ENCODE data around the gene C2CD5.
"Not testable (repeated sequence)": the region's sequence is repeated elsewhere in the genome, so short reads cannot be mapped to it uniquely, and the experiment has no call there.

Gene C2CD5

GRCh38 chr12:22476133-22476532 is 68.2 kb downstream of the C2CD5 start:
- no peak for DNase-seq (ENCODE audit: low read depth)

GRCh38 chr12:22474970-22475720 is 69.2 kb downstream of the C2CD5 start:
- DNase-seq (ENCODE audit: low read depth): no peak

DNA sequence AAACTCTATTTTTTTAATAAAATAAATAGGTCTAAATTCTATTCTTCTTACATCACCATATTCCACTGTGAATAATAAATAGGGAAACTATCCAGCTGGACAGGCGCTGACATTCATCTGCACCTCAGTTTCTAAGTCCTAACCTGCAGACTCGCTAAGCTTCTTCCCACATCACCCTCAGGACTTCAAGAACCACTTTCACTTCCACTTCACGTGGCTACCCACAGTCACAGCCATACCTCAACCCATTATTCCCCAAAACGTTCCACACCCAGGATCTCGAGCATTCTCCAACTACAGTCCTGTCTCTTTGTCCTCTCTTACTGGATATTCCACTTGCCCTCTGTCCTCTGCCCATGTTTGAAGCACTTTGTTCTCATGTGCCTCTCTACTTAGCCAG is 71.1 kb downstream of the C2CD5 start:
- DNase-seq (ENCODE audit: low read depth): no peak

DNA sequence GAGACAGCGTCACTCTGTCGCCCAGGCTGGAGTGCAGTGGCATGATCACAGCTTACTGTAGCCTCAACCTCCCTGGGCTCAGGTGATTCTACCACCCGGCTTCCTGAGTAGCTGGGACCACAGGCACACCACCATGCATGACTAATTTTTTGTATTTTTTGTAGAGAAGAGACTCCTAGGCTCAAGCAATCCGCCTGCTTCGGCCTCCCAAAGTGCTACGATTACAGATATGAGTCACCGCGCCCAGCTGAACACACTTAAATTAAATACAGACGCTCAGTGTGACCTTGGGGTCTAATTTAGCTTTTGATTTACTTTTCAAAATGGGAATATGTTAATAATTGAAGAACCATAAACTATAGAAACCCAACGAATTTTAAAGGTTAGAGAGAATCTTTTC is 77.2 kb downstream of the C2CD5 start:
- DNase-seq (ENCODE audit: low read depth): no peak

DNA sequence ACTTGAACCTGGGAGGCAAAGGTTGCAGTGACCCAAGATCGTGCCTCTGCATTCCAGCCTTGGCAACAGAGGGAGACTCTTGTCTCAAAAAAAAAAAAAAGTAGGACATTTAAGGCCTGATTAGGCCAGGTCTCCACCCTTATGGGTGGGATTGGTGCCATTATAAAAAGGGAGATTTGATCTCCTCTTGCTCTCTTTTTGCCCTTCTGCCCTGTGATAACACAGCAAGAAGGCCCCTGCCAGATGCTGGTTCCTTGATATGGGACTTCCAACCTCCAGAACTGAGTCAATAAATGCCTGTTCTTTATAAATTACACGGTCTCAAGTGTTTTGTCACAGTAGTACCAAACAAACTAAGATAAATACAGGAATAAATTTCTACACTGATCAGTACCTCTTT is 81.0 kb downstream of the C2CD5 start:
- no peak for DNase-seq (ENCODE audit: low read depth)

- no peak for DNase-seq (ENCODE audit: low read depth)
Measured at GRCh38 chr12:22461786-22462185, 82.6 kb downstream of the C2CD5 start.

GRCh38 chr12:22459838-22460490 is 84.4 kb downstream of the C2CD5 start:
- no peak for DNase-seq (ENCODE audit: low read depth)

DNA sequence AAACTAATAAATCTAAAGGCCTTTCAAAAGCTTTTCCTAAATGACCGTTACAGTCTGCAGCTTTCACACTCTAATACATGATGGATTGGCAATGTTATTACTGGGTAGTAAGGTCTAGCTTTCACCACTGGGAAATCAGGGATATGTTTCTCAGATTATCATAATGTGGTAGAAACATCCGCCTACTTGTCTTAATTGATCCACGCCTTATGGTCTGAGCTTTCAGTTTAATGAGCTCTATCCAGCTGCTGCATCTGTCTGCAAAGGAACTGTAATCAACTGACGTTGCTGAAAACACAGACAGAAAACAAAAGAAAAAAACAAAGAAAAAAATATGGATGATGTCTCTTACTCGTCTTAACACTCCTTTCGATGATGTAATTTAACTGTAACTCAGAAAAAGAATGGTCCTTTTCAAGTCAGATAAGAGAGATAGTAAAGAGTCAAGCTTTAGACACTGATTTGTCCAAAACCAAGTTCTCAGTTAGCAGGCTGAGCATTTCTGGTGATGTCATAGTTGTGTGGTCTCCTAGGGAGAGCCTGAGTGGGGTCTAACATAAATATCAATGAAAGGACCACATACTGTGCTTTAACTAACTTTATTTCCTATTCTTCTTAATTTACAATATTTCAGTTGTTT is 85.9 kb downstream of the C2CD5 start:
- no peak for DNase-seq (ENCODE audit: low read depth)

- no peak for DNase-seq (ENCODE audit: low read depth)
Measured at GRCh38 chr12:22457085-22457484, 87.3 kb downstream of the C2CD5 start.

- DNase-seq (ENCODE audit: low read depth): no peak
Measured at GRCh38 chr12:22453511-22453910, 90.8 kb downstream of the C2CD5 start.

GRCh38 chr12:22447223-22447622 is 97.1 kb downstream of the C2CD5 start:
- DNase-seq (ENCODE audit: low read depth): no peak

DNA sequence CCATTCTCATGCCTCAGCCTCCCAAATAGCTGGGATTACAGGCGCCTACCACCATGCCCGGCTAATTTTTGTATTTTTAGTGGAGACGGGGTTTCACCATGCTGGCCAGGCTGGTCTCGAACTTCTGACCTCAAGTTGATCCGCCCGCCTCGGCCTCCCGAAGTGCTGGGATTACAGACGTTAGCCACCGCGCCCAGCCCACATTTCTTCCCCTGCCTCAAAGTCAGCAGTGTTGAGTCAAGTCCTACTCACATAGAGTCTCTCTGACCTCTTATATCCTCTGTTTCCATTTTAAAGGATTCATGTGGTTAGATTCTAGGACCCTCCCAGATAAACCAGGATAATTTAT is 100.1 kb downstream of the C2CD5 start:
- DNase-seq (ENCODE audit: low read depth): not testable (repeated sequence)

DNA sequence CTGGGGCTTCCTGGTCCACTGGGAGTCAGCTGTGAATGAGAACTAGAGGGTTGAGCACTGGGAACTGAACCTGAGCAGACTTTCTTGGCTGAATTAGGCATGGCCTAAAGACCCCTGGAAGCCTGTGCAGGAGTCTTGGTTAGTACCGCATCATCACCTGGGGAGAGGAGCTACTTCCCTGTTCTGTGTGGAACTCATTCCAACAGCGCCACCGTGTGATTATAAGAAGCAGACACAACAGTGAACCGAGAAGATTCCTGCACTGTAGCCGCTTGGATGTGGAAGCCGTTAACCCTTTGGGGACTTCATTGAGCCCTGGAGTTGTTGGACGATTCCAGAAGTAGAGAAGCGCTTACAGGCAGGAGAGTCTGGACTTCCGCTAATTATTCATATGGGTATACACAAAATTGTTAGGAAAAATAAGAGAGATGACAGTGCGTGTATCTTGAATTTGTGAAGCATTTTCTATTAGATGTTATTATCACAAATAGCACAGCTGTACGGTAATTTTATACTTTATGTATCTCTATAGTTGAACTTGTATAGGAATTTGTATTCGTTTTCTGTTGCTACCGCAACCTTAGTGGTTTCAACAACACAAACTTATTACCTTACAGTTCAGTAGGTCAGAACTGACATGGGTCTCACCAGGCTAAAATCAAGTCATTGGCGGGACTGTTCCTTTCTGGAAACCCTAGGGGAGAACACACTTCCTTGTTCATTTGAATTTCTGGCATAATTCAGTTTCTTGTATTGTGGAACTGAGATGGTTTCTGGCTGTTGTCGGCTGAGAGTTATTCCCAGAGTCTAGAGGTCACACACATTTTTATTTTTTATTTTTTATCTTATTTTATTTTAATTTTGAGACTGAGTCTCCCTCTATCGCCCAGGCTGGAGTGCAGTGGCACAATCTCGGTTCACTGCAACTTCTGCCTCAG is 100.7 kb downstream of the C2CD5 start:
- peak; percentile 13 for DNase-seq (ENCODE audit: low read depth)

GRCh38 chr12:22437031-22437806 is 107.1 kb downstream of the C2CD5 start:
- DNase-seq (ENCODE audit: low read depth): no peak

DNA sequence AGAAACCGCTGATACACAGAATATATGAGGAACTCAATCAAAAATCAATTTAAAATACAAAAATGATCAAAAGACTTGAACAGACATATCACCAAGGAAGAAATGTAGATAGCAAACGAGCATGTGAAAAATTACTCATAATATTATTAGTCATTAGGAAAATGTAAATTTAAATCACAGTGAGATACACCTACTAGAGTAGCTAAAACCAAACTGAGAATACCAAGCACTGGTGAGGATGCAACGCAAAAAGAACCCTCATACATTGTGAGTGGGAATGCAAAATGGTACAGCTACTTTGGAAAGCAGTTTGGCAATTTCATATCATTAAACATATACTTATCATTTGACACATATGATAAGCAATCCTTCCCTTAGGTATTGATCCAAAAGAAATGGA is 108.8 kb downstream of the C2CD5 start:
- no peak for DNase-seq (ENCODE audit: low read depth)

DNA sequence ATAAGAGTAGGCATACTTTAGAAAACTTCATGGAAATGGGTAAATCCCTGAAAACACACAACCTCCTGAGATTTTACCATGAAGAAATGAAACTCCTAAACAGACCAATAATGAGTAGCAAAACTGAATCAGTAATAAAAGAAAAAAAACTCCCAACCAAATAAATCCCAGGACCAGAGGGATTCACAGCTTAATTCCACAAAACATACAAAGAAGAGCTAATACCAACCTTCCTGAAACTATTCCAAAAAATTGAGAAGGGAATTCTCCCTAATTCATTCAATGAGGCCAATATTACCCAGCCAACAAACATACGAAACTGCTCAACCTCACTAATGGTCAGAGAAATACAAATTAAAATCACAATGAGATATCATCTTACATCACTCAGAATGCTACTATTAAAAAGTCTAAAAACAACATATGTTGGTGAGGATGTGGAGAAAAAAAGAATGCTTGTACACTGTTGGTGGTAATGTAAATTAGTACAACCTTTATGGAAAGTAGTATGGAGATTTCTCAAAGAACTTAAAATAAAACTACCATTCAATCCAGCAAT is 112.6 kb downstream of the C2CD5 start:
- DNase-seq (ENCODE audit: low read depth): no peak

GRCh38 chr12:22416801-22417200 is 127.5 kb downstream of the C2CD5 start:
- DNase-seq (ENCODE audit: low read depth): no peak

DNA sequence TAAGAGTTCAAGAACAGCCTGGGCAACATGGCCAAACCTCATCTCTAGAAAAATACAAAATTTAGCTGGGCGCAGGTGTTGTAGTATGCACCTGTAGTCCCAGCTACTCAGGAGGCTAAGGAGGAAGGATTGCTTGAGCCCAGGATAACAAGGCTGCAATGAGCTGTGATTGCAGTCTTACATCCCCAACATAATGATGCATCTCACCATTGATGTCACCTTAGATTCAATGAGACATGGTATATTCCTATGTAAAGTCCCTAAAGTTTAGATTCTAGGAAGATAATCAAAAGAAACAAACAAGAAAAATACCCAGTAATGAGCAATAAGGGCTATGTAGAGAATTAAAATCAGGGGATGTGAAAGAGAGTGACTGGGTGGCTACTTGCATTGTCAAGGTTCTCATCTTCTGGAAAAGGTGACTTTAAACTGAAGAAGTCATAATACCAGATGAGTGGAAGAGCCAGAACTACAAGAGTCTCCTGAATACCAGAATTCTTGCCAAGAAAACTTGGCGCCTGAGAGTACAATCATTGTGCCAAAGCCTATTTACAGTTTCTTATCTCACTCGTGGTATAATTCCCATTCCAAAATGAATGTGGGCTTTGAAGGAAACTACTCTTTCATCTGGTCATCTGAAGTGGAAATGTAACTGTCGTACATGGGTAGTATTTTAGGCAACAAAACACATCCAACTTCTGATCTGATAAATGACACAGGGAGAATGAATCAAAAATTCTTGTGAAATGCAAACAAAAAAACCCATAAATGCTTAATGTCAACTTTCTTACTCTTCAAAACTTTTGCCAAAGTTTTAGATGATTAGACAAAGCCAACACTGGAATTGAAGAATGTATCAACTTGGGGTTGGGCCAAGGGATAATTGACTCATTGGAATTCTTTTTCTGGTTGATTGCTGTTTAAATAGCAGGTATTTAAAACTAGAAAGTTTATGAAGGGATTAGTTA is 128.7 kb downstream of the C2CD5 start:
- no peak for DNase-seq (ENCODE audit: low read depth)

DNA sequence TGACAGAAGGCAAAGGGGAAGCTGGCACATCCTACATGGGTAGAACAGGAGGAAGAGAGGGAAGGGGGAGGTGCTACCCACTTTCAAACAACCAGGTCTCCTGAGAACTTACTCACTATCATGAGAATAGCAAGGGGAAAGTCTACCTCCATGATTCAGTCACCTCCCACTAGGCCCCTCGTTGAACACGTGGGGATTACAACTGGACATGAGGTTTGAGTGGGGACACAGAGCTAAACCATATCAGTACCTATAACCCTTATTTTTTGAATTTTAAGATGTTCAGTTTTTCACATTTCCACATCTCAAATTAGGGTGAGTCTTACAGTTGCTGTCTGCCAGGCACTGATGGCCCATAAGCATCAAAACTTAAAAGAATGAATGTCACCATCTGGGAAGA is 129.6 kb downstream of the C2CD5 start:
- DNase-seq (ENCODE audit: low read depth): no peak

DNA sequence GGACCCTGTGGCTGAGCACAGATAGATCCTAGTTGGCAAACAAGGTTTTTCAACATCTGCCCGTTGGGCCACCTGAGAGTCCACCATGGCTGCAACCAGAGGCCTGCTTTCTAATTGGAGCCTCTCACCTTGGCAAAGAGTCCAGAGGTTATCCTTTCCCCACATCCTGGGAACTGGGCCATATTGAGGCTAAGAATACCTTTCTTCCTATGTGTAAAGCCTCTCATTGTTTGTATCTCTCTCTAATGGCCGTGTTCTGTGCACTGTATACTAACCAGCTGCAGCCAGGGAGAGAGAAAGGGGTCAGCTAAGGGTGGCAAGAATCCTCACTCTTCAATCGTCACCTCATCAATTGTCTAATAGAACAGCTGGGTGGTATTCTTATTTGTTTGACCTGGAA is 130.8 kb downstream of the C2CD5 start:
- DNase-seq (ENCODE audit: low read depth): no peak

All from stimulated activated CD8-positive, alpha-beta memory T cell treated with anti-CD3 and anti-CD28 coated beads, Interleukin-7, amount 100 ng/mL, for 24 hours (primary cell).